Panc1 (cell line): Measurements from ENCODE around the gene ZNF384. TPM values are rescaled to one million over a fixed set of nuclear protein-coding genes. Genes with fewer than 3 reads are reported as not detected.

Experiments used
- ATAC-seq: fragments of 200-7000 bp; cut with Tn5 transposase; 2 replicates; pipeline ENCODE4 v1.9.1; 2020; ENCODE audit warnings: mild to moderate bottlenecking, moderate library complexity
- BruUV-seq: library from RNA; stranded (reverse); fragments of 400-500 nt; replicated peaks from 2 replicates; lab custom pipeline; 2021; lab: Mats Ljungman, UMichigan
- CTCF ChIA-PET: fragments of 300-600 bp; sonication (Branson Sonifier 250); formaldehyde crosslinking; loops from one replicate; lab custom pipeline; 2022; ENCODE audit warnings: antibody characterized with exemption; lab: Charles Lee
- POLR2A ChIA-PET: fragments of 300-600 bp; sonication (Branson Sonifier 250); formaldehyde crosslinking; loops from one replicate; lab custom pipeline; 2022; ENCODE audit warnings: antibody characterized with exemption; lab: Charles Lee
- DNase-seq: peaks from one replicate; pipeline ENCODE4 v3.0.0-alpha.2; 2010; ENCODE audit warnings: low read depth, low spot score
- H3K27ac ChIP-seq: 2 replicates; pipeline ENCODE4 v1.5.1; 2011; ENCODE audit warnings: mild to moderate bottlenecking, low read length, inconsistent platforms
- H3K27me3 ChIP-seq: fragments of 200-500 bp; sonication (Bioruptor generic); 2 replicates; pipeline ENCODE4 v1.6.0; 2014; ENCODE audit warnings: low read length, inconsistent platforms; ENCODE audit not compliant: control insufficient read depth, insufficient read depth
- H3K36me3 ChIP-seq: fragments of 200-500 bp; sonication (Bioruptor generic); 2 replicates; pipeline ENCODE4 v1.5.1; 2014; ENCODE audit warnings: inconsistent platforms, mild to moderate bottlenecking, low read length, moderate library complexity; ENCODE audit not compliant: control insufficient read depth, insufficient read depth
- H3K4me1 ChIP-seq: 2 replicates; pipeline ENCODE4 v1.5.1; 2011; ENCODE audit warnings: inconsistent platforms, mild to moderate bottlenecking, low read length, moderate library complexity; ENCODE audit not compliant: control insufficient read depth, insufficient read depth
- H3K4me3 ChIP-seq, 2 experiments: 2 replicates each; pipeline ENCODE4 v1.5.1; 2011 to 2012; ENCODE audit warnings: low read depth in 2 of 2, low read length in 2 of 2, mild to moderate bottlenecking in 2 of 2, inconsistent platforms in 1 of 2, moderate library complexity in 1 of 2
- H3K9me3 ChIP-seq: fragments of 200-500 bp; sonication (Bioruptor generic); 2 replicates; pipeline ENCODE4 v1.5.1; 2014; ENCODE audit warnings: low read depth, mild to moderate bottlenecking, inconsistent platforms, low read length, moderate library complexity; ENCODE audit not compliant: control insufficient read depth, insufficient read depth
- CTCF ChIP-seq: fragments of 450-650 bp; IDR thresholded peaks from 2 replicates; pipeline ENCODE4 v1.5.1; 2017; ENCODE audit warnings: mild to moderate bottlenecking
- POLR2AphosphoS5 ChIP-seq: IDR thresholded peaks from 2 replicates; pipeline ENCODE4 v1.6.1; 2012; ENCODE audit warnings: mild to moderate bottlenecking, low read depth, low read length, moderate library complexity
- REST ChIP-seq, 2 experiments: IDR thresholded peaks; 2 replicates each; pipeline ENCODE4 v1.6.1; 2011 to 2012; ENCODE audit warnings: low read depth in 2 of 2, control low read depth in 1 of 2, low read length in 1 of 2, mild to moderate bottlenecking in 1 of 2, moderate library complexity in 1 of 2; ENCODE audit not compliant: insufficient read depth in 1 of 2
- SIN3A ChIP-seq: IDR thresholded peaks from 2 replicates; pipeline ENCODE4 v1.6.1; 2012; ENCODE audit warnings: low read depth, mild to moderate bottlenecking, low read length, moderate library complexity, borderline replicate concordance; ENCODE audit not compliant: insufficient read depth
- TCF7L2 ChIP-seq: IDR thresholded peaks from 2 replicates; pipeline ENCODE4 v1.6.1; 2011; ENCODE audit warnings: mild to moderate bottlenecking, low read depth, low read length, inconsistent platforms
- in situ Hi-C: cut with HindIII; loops from 2 replicates; pipeline ENCODE4 v1.10.0; 2016; ENCODE audit warnings: low sequenced_read_pairs, low pct_unique_long_range_greater_than_20kb
- intact Hi-C: fragments of 100-400 bp; cut with micrococcal nuclease; formaldehyde crosslinking; loops from one replicate; pipeline ENCODE4 v1.10.0; 2022; ENCODE audit not compliant: unreplicated experiment
- total RNA-seq: library from RNA; stranded (reverse); gene quantifications from one replicate; pipeline ENCODE4 v1.2.1, GENCODE V29; 2021; ENCODE audit not compliant: unreplicated experiment

Gene ZNF384
- total RNA-seq, 1 experiment from 2014 or later, result 54.3 TPM

DNA sequence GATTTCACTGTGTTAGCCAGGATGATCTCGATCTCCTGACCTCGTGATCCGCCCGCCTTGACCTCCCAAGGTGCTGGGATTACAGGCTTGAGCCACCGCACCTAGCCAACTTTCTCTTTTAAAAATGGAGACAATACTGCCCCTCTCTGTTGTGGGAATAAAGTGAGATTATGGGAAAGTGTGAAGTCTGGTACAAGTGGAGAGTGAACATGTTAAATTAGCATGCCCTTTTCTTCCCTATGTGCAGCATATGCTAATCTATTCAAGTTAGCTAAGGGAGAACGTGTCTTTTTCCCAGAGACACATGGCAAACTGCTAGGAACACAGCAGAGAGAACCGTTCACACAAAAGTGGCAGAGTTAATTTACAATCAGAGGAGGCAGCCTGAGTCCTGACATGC, 36.2 kb upstream of the ZNF384 start:
- no peak overlapping the region for H3K4me3 ChIP-seq
- H3K9me3 ChIP-seq, result no peaks in the 10 kb centered on the region
- peaks cover 3% of the 10 kb centered on the region; the same call in 1 of the 2 replicates for H3K4me1 ChIP-seq
- in situ Hi-C loops, result no loop called here
- DNase-seq (no peak), ATAC-seq (no peak)
- no peak for TF ChIP-seq SIN3A
- no peak for TF ChIP-seq CTCF
- TF ChIP-seq POLR2AphosphoS5, result no peak
- TF ChIP-seq TCF7L2, result no peak
- TF ChIP-seq REST (IDR thresholded peaks at IDR 0.05; ENCODE audit: insufficient read depth in 1 of 2, low read depth in 2 of 2, low read length in 1 of 2), result no peak
- no peak overlapping the region for H3K27ac ChIP-seq
- TSS peak; percentile 91 for BruUV-seq
- intact Hi-C loops, result no loop called here
- CTCF ChIA-PET, result no interaction called here
- POLR2A ChIA-PET, result no interaction called here
- peaks cover 3% of the 10 kb centered on the region; the same call in 1 of the 2 replicates for H3K36me3 ChIP-seq
- no peaks in the 10 kb centered on the region for H3K27me3 ChIP-seq

- in situ Hi-C loops, result no loop called here
- peak overlapping the region; percentile 94 for H3K27ac ChIP-seq
- no TSS peak for BruUV-seq
Observed at GRCh38 chr12:6724409-6724797, 35.2 kb upstream of the ZNF384 start.

More at GRCh38 chr12:6724409-6724797, 35.2 kb upstream of the ZNF384 start:
- Histone ChIP-seq H3K36me3 (peaks cover 3% of the 10 kb centered on the region; the same call in 1 of the 2 replicates), H3K9me3 (no peaks in the 10 kb centered on the region), H3K4me1 (peaks cover 3% of the 10 kb centered on the region; the same call in 1 of the 2 replicates), H3K27me3 (no peaks in the 10 kb centered on the region), H3K4me3 (peak overlapping the region; percentile 57 to 80)
- TF ChIP-seq TCF7L2 (no peak), POLR2AphosphoS5 (no peak), SIN3A (no peak), CTCF (no peak), REST (IDR thresholded peaks at IDR 0.05; ENCODE audit: insufficient read depth in 1 of 2, low read depth in 2 of 2, low read length in 1 of 2) (no peak)
- ChIA-PET CTCF (interaction anchor here (0.6 to 1.1 kb wide), 2 partner anchors 42 to 99 kb away, joined by 3 to 15 read pairs; partner anchors contain the start of gene PTMS), POLR2A (interaction anchor here (0.6 kb wide), 1 partner anchor 582 kb away, joined by 7 read pairs; no protein-coding TSS in a partner anchor)
- intact Hi-C loops, result no loop called here
- no peak for DNase-seq
- peak; percentile 45 for ATAC-seq
